GM19438 (cell line): Measurements from ENCODE around the gene CTCFL.
"Not testable (repeated sequence)": the region's sequence is repeated elsewhere in the genome, so short reads cannot be mapped to it uniquely, and the experiment has no call there.

ENCODE experiments used
- ATAC-seq: cut with Tn5 transposase; IDR thresholded peaks from one replicate; pipeline ENCODE4 v1.9.1; 2021; ENCODE audit warnings: low read depth; ENCODE audit not compliant: unreplicated experiment

The CTCFL gene

DNA sequence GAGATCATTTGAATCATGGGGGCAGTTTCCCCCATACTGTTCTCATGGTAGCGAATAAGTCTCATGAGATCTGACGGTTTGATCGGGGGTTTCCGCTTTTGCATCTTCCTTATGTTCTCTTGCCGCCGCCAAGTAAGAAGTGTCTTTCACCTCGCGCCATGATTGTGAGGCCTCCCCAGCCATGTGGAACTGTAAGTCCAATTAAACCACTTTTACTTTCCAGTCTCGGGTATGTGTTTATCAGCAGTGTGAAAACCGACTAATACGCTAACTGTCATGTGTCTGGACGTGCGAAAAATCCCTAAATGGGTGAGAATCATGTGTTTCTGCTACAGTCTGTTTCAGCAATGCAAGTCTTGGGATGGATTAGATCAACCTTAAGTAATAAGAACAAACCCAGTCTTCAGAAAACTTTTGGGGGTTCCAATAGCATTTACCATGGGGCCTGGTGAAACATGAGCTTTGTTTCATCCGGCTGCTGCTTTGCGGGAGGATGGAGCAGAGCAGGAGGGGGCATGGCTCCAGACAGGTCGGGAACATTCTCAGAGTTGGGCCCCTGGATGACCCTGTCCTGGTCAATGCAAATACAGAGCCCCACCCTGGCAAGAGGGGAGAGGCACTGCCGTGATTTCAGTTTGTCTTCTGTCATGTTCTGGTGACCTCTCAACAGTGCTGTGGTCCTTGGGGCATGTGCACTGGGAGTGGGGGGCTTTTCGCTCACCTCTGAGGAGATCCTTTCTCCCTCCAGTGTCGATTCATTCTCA, 41.5 kb downstream of the CTCFL start:
- ATAC-seq, result no peak

DNA sequence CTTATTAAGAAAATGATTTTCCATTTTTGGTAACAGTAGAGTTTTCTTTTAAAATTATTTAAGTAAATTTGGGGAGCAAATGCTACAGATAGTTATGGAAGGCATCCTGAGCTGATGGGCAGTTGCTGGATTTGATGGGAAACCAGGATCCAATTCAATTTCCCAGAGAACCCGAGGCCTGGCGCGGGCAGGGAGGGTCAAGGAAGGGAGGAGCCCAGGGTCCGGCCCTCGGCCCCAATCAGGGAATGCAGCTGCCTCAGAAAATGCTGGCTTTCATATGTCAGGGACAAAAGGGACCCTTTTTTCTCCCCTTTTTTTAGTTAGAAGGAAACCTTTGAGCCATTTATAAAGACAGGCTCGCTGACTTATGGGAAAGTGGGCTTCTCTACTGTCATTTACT, 42.1 kb downstream of the CTCFL start:
- no peak for ATAC-seq

DNA sequence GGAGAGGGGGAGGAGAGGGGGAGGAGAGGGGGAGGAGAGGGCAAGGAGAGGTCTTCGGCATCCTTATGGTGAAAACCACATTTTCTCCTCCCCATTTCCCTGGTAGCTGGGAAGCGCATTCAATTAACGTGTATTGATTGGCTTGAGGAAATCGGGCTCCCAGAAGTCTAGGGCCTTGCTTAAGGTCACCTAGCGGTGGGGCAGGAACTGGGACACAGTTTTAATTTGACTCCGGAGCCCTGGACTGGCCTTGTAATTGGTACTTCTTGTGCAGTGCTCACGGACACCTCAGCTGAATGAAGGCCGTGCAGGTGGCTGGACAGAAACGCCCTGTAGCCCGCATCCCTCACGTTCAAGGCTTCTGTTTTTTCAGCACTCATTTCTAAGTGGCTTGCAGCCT, 42.8 kb downstream of the CTCFL start:
- no peak for ATAC-seq

DNA sequence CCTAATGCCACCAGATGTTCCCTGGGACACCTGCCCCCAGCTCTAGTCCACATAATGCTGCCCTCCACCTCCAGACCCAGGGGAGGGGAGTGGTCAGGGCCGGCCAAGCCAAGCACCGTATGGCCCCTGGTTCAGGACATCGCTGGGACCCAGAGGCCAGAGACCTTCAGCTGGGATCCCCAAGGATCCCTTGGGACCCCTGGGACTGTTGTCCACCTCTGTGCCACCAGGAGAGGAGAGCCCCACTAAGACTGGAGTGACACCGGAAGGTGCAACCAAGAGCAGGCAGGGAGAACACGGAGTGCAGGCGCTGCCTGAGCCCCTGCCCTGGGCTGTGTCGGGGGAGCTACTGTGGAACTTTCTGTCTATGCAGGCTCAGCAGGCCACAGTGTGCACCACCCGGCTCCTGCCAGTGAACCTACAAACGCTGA, 43.6 kb downstream of the CTCFL start:
- peak; percentile 4 for ATAC-seq

DNA sequence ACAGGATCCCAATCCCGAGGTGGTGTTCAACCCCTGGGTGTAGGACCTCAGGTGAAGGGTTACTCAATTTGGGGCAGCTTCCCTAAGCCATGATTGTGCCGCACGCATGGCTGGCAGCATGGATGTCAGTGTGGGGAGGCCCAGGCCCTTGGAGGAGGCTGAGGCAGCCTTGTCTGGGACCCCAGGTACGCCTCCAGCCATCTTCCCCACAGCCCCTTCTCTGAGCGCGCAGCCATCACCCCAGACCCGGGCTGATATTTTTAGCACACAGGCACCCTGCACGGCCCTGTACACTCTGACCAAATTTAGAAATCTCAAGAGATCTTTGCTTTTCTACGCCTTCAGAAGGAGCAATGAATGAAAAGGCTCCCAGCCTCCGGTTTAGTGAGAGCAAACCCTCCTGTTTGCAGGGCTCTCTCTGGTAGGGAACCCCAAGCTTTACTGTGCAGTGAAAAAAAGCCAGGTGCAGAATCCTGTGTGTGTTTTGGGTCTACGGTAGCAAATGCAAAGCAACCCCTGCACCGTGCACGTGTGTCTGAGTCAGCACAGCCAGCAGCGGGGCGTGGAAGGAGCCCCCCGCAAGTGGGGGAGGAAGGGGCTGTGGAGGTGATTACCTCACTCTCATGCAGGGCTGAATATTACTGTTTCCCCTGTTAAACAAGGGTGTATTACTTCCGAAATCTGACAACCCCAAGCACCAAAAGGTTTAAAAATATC, 44.3 kb downstream of the CTCFL start:
- ATAC-seq, result peak; percentile 59

DNA sequence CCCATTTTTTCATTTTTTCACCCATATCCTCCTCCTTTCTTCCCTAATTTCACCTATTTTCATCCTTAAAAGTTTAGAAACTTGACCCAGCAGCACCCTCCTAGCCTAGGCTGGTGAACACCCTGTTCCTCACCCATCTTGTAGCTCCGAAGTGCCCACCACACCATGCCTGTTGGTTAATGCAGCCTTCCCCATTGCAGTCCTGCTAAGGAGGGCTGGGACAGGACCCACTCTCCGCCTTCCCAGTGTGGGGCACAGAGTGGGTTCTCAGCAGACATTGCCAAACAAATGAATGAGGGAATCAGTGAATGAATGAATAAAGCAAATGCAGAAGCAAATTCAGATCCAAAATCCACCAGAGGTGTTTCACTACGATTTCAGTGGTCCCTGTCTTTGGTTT, 45.7 kb downstream of the CTCFL start:
- no peak for ATAC-seq

DNA sequence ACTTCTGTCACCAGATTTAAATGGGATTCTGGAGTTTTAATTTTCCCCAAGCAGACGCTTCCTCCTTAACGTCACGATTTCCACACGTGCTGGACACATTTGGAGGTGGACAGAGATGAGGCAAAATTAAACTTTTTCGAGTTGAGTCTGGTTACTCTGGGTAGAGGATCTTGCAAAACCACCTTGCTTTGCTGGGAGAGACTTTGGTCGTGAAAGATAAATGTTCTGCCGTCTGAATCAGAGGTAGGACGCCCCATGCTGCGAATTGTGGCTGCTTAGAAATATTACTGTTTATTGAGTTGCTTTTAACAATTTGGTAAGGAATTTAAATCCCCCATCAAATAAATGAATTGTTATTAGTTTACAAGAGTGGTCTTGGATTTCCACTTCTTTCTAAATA, 46.8 kb downstream of the CTCFL start:
- ATAC-seq, result no peak

DNA sequence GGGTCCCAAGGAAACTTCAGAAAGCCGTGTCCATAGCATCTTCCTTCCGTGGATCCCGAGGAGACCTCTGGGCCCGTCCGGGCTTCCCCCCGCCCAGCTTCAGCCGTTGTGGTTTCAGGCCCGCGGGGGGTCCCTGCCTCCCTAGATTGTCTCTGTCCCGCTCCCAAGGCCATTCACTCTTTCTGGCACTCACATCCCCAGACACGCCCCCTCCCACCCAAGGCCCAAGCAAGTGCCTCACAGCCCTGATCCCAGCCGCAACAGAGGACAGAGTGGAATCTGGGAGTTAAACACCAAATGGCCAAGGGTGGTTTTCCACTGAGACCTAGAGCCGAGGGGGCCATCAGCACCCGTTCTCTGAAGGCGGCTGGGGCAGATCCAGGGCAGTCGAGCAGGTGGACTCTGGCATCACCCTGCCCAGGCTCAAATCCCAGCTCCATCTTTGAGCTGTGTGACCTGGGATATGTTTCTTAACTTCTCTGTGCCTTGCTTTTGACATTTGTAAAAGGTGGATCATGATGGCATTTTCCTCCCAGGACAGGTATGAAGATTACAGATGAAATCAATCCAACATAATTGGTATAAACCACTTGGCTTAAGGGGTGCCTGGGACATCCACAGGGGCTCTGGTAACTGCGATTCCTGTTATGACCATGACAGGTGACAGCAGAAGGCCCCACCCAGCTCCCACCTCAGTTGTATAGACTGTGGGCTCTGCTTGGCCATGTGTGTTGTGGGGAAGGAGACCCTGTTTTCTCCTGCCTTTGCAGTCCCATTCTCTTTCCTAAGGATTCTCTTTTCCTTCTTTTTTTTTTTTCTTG, 48.1 kb downstream of the CTCFL start:
- ATAC-seq, result no peak

DNA sequence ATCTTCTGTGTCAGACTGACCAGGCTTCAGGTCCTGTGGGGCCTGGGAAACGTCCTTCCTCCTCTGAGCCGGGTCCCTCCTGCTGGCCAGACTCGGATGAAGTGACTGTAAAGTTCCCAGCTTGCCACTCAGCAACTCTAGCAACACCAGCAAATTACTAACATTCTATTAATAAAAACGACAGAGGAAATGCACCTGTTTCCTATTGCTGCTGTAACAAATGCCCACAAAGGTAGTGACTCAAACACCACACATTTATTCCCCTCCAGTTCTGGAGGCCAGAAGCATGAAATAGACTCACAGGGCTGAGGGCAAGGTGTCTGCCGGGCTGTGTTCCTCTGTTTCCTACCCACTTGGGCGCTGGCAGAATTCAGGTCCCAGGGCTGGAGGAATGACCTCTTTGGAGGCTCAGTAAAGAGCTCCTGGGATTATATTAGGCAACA, 48.8 kb downstream of the CTCFL start:
- ATAC-seq, result no peak

DNA sequence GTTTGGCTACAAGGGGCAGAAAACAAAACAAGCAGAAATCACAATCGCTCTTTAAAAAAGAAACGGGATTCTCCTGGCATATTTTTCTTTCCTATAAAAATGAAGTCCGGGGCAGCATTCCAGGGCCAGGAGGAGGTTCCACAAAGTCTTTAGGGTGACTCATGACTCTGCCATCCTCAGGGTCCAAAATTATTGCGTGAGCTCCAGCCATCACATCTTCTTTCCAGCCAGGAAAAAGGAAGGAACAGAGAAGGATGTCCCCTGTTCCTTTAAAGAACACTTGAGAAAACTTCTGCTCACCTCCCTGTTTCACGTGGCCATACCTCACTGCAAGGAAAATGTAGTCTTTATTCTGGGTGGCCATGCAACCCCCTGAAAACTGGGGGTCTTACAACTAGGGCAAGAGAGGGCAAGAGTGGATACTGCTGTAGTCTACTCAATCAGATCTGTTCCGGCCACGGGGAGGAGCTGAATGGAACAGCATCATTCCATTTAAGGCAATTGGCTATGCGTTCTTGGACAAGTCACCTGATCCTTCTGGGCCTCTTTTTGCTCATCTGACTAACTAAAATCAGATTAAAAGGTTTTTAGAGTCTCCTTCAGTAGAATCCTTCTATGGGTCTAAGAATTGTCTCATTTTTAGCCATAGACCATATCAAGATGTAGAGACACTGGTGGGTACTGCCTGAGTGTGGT, 49.4 kb downstream of the CTCFL start:
- ATAC-seq, result no peak

DNA sequence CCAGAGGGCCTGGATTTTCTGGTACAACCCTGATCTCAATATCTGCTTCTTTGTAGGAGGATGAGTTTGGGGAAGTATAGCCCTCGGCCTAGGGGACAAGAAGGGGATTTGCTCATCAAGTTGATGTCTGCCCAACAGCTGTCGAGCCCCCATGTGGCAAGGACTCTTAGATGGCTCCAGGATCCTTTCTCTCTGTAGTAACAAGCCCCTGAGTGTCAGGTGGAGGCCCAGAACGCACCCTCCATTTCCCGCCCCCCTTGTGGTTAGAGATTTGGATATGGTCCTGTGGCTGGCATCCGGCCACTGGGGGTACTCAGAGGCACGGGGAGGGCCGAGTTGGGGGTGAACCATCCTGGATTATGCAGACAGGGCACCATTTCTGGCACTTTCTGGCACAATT, 50.1 kb downstream of the CTCFL start:
- ATAC-seq, result no peak

DNA sequence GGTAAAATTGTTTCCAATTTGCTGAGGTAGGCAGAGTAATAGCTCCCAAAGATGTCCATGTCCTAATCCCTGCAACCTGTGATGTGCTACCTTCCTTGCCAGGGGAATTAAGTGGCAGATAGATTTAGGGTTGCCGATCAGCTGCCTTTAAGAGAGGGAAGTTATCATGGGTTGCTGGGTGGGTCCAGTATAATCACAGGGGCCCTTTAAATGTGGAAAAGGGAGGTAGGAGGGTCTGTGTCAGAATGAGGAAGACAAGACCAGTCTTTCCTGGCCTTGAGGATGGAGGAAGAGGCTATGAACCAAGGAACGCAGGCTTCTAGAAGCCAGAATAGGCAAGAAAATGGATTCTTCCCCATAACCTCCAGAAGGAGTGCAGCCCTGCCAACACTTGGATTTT, 50.7 kb downstream of the CTCFL start:
- no peak for ATAC-seq

DNA sequence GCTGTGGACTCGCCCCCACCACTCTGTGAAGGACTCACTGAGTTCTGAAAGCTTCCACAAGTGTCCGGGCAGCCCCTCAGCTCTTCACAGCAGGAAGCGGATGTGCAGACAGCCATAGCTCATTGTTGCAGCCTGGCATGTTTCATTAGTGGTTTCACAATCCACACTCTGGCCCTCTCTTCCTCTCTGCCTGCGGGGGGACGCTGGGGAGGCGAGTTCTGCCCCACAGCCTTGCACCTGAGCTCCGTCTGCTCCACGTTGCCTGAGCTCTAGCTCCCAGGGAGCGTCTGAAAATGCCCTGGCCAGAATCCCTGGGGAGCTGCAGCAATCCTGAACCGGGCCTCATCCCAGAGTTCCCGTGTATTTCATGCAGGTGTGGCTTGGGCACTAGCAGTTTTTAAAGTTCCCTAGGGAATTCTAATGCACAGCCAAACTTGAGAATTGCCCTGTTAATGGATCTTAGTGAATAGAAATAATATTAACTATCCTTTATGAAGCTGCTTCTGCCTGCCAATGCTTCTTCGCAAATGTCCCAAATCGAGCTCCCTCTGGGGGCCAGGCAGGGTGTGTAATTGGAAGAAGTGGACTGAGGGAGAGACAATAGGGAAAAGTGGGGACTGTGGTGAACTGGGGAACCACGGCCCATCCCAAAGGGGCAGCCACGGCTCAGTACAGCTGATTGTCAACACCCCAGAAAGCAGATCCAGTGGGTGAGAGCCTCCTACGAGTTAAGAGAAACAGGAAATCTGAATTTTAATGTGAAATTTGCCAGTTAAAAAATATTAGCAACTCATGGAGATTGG, 51.5 kb downstream of the CTCFL start:
- ATAC-seq, result peak; percentile 68

DNA sequence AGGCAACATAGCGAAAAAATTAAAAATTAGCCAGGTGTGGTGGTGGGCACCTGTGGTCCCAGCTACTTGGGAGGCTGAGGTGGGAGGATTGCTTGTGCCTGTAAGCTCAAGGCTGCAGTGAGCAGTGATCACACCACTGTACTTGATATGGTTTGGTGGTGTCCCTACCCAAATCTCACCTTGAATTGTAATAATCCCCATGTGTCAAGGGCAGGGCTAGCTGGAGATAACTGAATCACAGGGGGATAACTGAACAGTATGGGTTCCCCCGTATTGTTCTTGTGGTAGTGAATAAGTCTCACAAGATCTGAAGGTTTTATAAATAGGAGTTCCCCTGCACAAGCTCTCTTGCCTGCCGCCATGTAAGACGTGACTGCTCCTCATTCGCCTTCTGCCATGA, 52.5 kb downstream of the CTCFL start:
- ATAC-seq, result not testable (repeated sequence)

DNA sequence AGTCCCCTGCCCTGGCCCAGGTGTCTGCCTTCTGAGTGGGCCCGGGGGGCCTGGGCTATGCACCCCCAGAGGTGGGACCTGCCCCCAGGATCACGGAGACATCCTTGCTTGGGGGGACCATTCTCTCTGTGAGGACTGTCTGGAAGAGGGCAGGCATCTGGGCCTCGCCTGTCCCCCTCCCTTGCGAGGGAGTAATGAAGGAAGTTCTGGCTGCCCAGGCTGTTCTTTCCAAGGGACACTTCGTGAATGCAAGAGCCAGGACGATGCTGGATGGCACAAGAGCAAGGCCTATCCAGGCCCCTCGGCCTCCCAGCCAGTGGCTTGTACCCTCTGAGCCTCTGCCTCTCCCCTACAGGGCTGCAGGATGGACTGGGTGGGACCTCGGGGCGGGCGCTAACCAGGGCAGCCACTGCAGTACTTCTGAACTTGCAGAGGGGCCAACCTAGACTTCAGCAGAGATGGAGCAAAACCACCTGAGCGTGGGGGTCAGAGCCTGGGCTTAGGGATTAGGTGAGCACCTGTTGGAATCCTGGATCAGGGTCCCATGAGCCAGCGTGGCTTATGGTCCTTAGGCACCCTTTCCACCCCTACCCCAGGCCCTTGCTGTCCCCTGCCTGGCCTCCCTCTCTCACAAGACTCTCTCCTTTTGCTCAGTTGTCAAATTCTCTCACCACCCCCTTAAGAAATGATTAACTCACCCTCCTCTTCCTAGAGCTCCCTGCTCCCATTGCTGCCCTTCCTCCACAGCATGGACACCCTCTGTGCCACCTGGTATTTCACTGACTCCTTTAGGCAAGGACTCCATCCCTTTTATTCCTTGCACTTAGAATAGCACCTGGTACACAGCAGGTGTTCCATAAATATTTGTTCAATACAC, 53.2 kb downstream of the CTCFL start:
- no peak for ATAC-seq

DNA sequence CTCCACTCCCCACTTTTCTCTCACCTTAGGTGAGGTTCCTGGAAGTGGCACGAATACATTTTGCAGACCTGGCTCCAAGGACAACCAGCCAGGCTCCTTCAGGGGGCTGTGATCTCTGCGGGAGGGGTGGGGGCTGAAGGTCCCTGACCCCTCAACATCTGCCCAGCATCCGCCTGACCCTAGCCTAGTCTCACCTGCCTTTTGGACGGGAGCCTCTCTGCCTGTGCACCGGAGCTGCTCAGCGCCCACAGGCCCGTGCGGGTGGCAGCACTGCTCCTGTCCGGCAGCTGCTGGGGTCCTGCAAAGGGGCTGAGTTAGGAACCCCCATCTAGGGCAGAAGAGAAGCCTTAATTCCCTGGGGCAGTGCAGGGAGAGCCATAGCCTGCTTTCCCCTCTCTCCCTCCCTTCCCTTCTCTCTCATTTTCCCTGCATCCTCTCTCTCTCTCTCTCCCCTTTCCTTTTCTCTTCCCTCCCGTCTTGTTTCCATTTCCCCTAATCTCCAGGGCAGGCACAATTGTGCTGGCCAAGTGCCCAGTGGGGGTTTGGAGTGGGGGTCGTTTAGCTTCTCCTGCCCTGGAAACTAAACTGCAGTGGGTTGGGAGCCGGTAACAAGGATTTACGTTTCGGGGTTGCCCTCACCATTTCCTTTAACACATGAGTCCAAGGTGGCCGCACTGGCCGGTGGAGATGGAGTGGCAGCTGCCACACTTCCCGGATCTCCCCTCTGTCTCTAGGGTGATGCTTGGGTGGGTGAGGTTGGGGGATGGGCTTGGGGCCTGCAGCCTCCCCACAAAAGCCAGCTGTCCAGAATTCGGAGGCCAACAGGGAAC, 54.1 kb downstream of the CTCFL start:
- no peak for ATAC-seq

DNA sequence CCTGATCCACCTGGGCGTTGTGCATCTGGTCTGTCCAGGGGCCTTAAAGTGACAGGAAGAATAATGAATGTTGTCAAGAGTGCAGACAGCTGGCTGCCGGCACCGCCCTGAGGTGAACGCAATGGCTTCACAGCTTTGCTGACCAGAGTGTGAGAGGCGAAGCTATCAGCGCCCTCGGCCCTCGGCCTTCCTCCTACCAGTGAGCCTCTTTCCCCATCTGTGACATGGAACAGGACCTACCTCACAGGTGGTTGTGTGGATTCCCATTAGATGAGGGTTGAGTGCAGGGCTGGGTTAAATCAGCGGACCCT, 54.8 kb downstream of the CTCFL start:
- no peak for ATAC-seq
